Natural killer cell treated with Interleukin-12 subunit alpha and Interleukin-12 subunit beta and Interleukin-15 and Interleukin-18, amount 100 ng/mL, for 72 hours (primary cell): ENCODE results near the gene ADAMTS12. TPM values are rescaled to one million over a fixed set of nuclear protein-coding genes. Genes with fewer than 3 reads are reported as not detected.
A peak's percentile ranks its signal among the peaks of the same experiment; 100 is the strongest.
"Not testable (repeated sequence)": the region's sequence is repeated elsewhere in the genome, so short reads cannot be mapped to it uniquely, and the experiment has no call there.

Experiments
- ATAC-seq, 2 donors: fragments of 150-1000 bp; cut with Tn5 transposase in 1 of 2; sonication (Bioruptor Pico), chemical (Tn5 transposase) in 1 of 2; 2 replicates each; pipeline ENCODE4 v1.10.0; 2021
- DNase-seq: peaks from one replicate; pipeline ENCODE4 v3.0.0; 2022; ENCODE audit warnings: low spot score
- H3K27ac Mint-ChIP-seq, 2 donors: 1 replicate in 1 of 2; 2 replicates in 1 of 2; pipeline ENCODE4 v1.8.0; 2022; ENCODE audit warnings: mixed read lengths in 2 of 2, mild to moderate bottlenecking in 1 of 2, moderate library complexity in 1 of 2
- H3K27me3 Mint-ChIP-seq, 2 donors: 1 replicate in 1 of 2; 2 replicates in 1 of 2; pipeline ENCODE4 v1.8.0; 2022; ENCODE audit warnings: mixed read lengths in 2 of 2
- H3K36me3 Mint-ChIP-seq: one replicate; pipeline ENCODE4 v1.8.0; 2022; ENCODE audit warnings: mixed read lengths
- H3K4me1 Mint-ChIP-seq, 2 donors: 1 replicate in 1 of 2; 2 replicates in 1 of 2; pipeline ENCODE4 v1.8.0; 2022; ENCODE audit warnings: low read depth in 2 of 2, mixed read lengths in 2 of 2, mild to moderate bottlenecking in 1 of 2
- H3K4me3 Mint-ChIP-seq: one replicate; pipeline ENCODE4 v1.8.0; 2022; ENCODE audit warnings: mixed read lengths
- H3K9me3 Mint-ChIP-seq: 2 replicates; pipeline ENCODE4 v1.8.0; 2022; ENCODE audit warnings: mixed read lengths
- total RNA-seq, 2 donors: library from RNA; stranded (reverse); gene quantifications; one replicate each; pipeline ENCODE4 v1.2.3, GENCODE V29; 2022

ADAMTS12 gene
- total RNA-seq, 2 donors from 2014 or later = not detected

DNA sequence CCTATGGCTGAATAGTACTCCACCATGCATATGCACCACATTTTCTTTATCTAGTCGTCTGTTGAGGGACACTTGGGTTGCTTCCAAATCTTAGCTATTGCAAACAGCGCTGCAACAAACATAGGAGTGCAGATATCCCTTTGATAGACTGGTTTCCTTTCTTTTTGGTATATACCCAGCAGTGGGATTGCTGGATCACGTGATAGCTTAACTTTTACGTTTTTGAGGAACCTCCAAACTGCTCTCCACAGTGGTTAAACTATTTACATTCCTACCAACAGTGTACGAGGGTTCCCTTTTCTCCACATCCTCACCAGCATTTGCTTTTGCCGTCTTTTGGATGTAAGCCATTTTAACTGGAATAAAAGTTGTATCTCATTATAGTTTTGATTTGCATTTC is 308.5 kb downstream of the ADAMTS12 start:
- no peak for ATAC-seq
- no peak for DNase-seq
- H3K4me3 Mint-ChIP-seq = no peak overlapping the region
- no peaks in the 10 kb centered on the region for H3K9me3 Mint-ChIP-seq
- no peaks in the 10 kb centered on the region for H3K4me1 Mint-ChIP-seq
- peaks cover 0 to 6% of the 10 kb centered on the region in 2 donors for H3K27me3 Mint-ChIP-seq
- no peaks in the 10 kb centered on the region for H3K36me3 Mint-ChIP-seq
- H3K27ac Mint-ChIP-seq = no peak overlapping the region

DNA sequence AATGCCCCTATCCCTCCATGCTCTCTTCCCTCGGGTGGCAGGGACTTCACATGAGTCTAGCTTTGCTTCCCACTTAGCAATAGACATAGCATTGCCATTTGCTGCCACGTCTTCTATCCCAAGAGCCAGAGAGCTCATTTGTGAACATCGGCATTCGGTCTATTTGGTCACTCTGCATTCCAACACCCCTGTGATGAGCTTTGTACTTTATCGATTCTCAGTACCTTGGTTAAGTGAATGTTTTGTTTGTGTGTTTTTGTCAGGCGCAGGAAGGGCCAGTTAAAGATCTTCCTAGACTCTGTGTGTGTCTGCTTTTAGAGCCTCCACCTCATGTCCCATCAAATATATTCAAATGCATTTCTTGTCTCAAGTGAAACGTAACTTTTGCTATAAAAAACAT is 309.4 kb downstream of the ADAMTS12 start:
- Mint-ChIP-seq H3K4me1 (no peaks in the 10 kb centered on the region), H3K9me3 (no peaks in the 10 kb centered on the region), H3K4me3 (no peak overlapping the region), H3K27me3 (peaks cover 0 to 6% of the 10 kb centered on the region in 2 donors), H3K27ac (no peak overlapping the region), H3K36me3 (no peaks in the 10 kb centered on the region)
- DNase-seq (no peak), ATAC-seq (no peak)

GRCh38 chr5:33579789-33580188 is 312.0 kb downstream of the ADAMTS12 start:
- Mint-ChIP-seq H3K4me3 (no peak overlapping the region), H3K4me1 (no peaks in the 10 kb centered on the region)
- ATAC-seq = no peak

GRCh38 chr5:33579152-33579551 is 312.6 kb downstream of the ADAMTS12 start:
- H3K27ac Mint-ChIP-seq = no peak overlapping the region
- H3K9me3 Mint-ChIP-seq = no peaks in the 10 kb centered on the region
- ATAC-seq (no peak), DNase-seq (no peak)
- H3K4me1 Mint-ChIP-seq = no peaks in the 10 kb centered on the region
- H3K4me3 Mint-ChIP-seq = no peak overlapping the region
- H3K27me3 Mint-ChIP-seq = peaks cover 0 to 6% of the 10 kb centered on the region in 2 donors
- no peaks in the 10 kb centered on the region for H3K36me3 Mint-ChIP-seq

More at GRCh38 chr5:33579789-33580188, 312.0 kb downstream of the ADAMTS12 start:
- Mint-ChIP-seq H3K27ac (no peak overlapping the region), H3K9me3 (no peaks in the 10 kb centered on the region), H3K36me3 (no peaks in the 10 kb centered on the region), H3K27me3 (peaks cover 0 to 6% of the 10 kb centered on the region in 2 donors)
- no peak for DNase-seq

DNA sequence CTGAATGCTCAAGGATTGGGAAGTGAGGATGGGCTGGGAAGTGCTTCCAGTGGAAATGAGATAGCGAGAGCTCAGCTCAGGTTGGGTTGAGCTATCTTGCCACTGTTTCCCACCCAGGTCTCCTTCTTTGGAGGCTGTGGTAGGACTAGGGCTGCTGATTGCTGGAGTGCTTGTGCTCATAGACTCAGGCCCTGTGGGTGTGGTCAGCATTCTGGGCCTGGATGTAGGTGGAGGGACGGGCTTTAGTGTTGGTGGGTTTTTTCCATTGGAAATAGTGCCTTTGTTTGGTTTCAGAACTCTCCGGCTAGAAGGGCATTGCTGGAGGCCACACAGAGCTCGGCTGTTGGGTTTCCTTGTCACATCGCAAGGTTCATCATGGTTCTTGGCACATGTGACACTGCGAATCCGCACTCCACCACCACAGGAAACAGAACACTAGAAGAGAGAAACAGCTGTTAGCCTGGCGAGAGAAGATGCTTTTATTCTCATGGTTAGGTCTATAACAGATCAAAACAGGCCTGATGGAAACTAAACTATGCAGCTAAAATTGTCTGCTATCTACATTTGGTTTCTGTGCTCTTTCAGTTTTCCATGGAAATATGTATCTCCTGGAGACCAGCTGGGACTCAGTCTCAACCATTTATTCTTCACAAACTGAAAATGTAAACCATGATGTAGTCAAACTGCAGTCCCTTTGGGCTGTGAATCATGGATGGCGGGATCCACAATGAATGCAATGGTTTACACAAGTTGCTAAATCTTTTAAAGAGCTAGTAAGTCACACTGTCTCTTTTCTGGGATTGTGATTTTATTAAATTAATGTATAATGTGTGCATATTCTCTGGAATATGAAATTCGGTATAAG is 314.8 kb downstream of the ADAMTS12 start:
- Mint-ChIP-seq H3K4me1 (no peaks in the 10 kb centered on the region), H3K4me3 (no peak overlapping the region), H3K27me3 (no peaks in the 10 kb centered on the region), H3K9me3 (no peaks in the 10 kb centered on the region), H3K36me3 (no peaks in the 10 kb centered on the region), H3K27ac (no peak overlapping the region)
- DNase-seq (no peak), ATAC-seq (peak in 1 of 2 donors; percentile 36)

- Mint-ChIP-seq H3K27ac (no peak overlapping the region), H3K9me3 (no peaks in the 10 kb centered on the region), H3K4me3 (no peak overlapping the region), H3K4me1 (no peaks in the 10 kb centered on the region), H3K36me3 (no peaks in the 10 kb centered on the region), H3K27me3 (peaks cover 0 to 7% of the 10 kb centered on the region in 2 donors)
- DNase-seq (no peak), ATAC-seq (no peak)
These were observed 326.5 kb downstream of the ADAMTS12 start for GRCh38 chr5:33565324-33565723.

GRCh38 chr5:33563983-33564908 is 327.5 kb downstream of the ADAMTS12 start:
- no peaks in the 10 kb centered on the region for H3K36me3 Mint-ChIP-seq

GRCh38 chr5:33563530-33563929 is 328.3 kb downstream of the ADAMTS12 start:
- Mint-ChIP-seq H3K27me3 (peaks cover 0 to 7% of the 10 kb centered on the region in 2 donors), H3K36me3 (no peaks in the 10 kb centered on the region), H3K27ac (no peak overlapping the region), H3K4me3 (no peak overlapping the region), H3K9me3 (no peaks in the 10 kb centered on the region), H3K4me1 (no peaks in the 10 kb centered on the region)
- ATAC-seq (no peak), DNase-seq (no peak)

More at GRCh38 chr5:33563983-33564908, 327.5 kb downstream of the ADAMTS12 start:
- ATAC-seq = no peak
- no peaks in the 10 kb centered on the region for H3K9me3 Mint-ChIP-seq
- no peak overlapping the region for H3K4me3 Mint-ChIP-seq
- H3K27ac Mint-ChIP-seq = no peak overlapping the region
- H3K4me1 Mint-ChIP-seq = no peaks in the 10 kb centered on the region
- H3K27me3 Mint-ChIP-seq = peaks cover 0 to 7% of the 10 kb centered on the region in 2 donors
- no peak for DNase-seq

DNA sequence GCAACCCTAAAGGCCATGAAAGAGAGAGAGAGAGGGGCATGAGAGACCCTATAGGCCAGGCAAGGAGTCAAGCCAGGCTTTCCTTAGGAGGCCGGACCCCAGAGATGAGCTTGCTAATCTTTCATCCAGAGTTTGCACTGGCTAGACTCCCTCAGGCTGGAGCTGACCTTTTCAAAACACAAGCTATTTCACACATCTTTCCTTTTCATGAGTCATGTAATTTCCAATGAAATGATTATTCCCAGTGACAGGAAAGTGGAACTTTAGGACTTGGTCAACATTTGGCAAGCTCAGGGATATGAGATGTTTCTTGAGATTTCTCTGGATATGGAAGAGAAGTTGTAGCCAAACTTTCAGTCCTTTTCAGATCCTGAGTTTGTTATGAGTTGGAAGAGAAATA is 333.3 kb downstream of the ADAMTS12 start:
- Mint-ChIP-seq H3K36me3 (no peaks in the 10 kb centered on the region), H3K4me3 (no peak overlapping the region), H3K27ac (no peak overlapping the region), H3K4me1 (no peaks in the 10 kb centered on the region), H3K9me3 (no peaks in the 10 kb centered on the region), H3K27me3 (peaks cover 0 to 6% of the 10 kb centered on the region in 2 donors)
- no peak for DNase-seq
- no peak for ATAC-seq

DNA sequence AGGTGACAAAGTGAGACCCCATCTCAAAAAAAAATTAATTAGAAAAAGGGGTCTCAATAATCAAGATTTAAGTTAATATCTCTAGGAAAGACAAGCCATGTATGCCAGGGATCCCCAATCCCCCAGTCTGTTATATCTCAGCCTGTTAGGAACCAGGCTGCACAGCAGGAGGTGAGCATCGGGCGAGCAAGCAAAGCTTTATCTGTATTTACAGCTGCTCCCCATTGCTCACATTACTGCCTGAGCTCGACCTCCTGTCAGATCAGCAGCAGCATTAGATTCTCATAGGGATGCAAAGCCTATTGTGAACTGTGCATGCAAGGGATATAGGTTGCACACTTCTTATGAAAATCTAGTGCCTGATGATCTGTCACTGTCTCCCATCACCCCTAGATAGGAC is 334.2 kb downstream of the ADAMTS12 start:
- no peak for ATAC-seq
- Mint-ChIP-seq H3K27me3 (peaks cover 0 to 5% of the 10 kb centered on the region in 2 donors), H3K27ac (no peak overlapping the region), H3K4me3 (no peak overlapping the region), H3K9me3 (no peaks in the 10 kb centered on the region), H3K36me3 (no peaks in the 10 kb centered on the region), H3K4me1 (no peaks in the 10 kb centered on the region)
- no peak for DNase-seq

- Mint-ChIP-seq H3K4me1 (no peaks in the 10 kb centered on the region), H3K27ac (no peak overlapping the region), H3K36me3 (no peaks in the 10 kb centered on the region), H3K4me3 (no peak overlapping the region), H3K9me3 (no peaks in the 10 kb centered on the region), H3K27me3 (peaks cover 0 to 5% of the 10 kb centered on the region in 2 donors)
- DNase-seq = no peak
- no peak for ATAC-seq
These were observed 335.2 kb downstream of the ADAMTS12 start for GRCh38 chr5:33556330-33557328.

DNA sequence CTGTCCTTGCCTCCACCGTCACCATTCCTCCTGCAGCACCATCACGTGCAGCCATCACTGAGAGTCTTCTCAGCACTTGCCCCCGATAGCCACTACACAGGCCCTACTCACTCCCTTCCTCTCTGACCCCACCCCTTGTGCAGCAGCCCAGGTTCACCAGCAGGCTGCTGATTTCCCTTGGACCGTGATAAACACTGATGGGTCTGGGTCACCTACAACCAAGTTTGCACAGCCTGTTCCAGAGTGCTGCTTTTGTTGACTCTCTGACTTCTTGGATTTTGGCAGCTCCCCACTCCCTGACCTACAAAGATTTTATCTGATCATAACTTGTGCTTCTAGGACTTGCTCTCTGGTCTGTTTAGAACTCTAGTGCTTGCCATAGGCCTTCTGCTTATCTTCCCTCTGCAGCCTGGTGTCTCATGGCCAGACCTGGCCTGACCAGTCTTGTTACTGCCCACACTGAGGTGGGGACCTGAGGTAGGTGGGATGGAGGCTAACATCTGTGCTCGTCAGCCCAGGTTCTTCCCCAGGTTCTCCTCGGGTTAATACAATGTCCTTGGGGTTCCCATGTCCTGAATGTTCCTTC is 341.7 kb downstream of the ADAMTS12 start:
- peaks cover 6% of the 10 kb centered on the region for H3K9me3 Mint-ChIP-seq
- peaks cover 0 to 8% of the 10 kb centered on the region in 2 donors for H3K27me3 Mint-ChIP-seq
- H3K27ac Mint-ChIP-seq = no peak overlapping the region
- no peak overlapping the region for H3K4me3 Mint-ChIP-seq
- DNase-seq (no peak), ATAC-seq (peak in 1 of 2 donors; percentile 28)
- H3K4me1 Mint-ChIP-seq = no peaks in the 10 kb centered on the region
- no peaks in the 10 kb centered on the region for H3K36me3 Mint-ChIP-seq

DNA sequence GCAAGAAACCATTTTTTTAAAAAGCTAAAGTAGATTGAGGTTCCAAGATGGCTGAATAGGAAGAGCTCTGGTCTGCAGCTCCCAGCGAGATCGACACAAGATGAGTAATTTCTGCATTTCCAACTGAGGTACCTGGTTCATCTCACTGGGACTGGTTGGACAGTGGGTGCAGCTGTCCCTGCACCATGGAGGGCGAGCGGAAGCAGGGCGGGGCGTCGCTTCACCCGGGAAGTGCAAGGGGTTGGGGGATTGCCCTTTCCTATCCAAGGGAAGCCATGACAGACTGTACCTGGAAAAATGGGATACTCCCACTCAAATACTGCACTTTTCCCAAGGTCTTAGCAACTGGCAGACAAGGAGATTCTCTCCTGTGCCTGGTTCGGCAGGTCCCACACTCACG is 352.0 kb downstream of the ADAMTS12 start:
- ATAC-seq, H3K4me3 Mint-ChIP-seq, H3K36me3 Mint-ChIP-seq, DNase-seq, H3K27ac Mint-ChIP-seq, H3K9me3 Mint-ChIP-seq, H3K4me1 Mint-ChIP-seq: not testable (repeated sequence)
- peaks cover 2 to 23% of the 10 kb centered on the region in 2 donors for H3K27me3 Mint-ChIP-seq
